HUES48 (cell line): ENCODE results near the gene ANO2.

Source experiments
- H3K27ac ChIP-seq: one replicate; pipeline ENCODE4 v1.7.0; 2013; ENCODE audit warnings: low read depth, low read length, inconsistent platforms
- H3K27me3 ChIP-seq: 2 replicates; pipeline ENCODE4 v1.6.1; 2013; ENCODE audit warnings: mild to moderate bottlenecking, low read length; ENCODE audit not compliant: control insufficient read depth, insufficient read depth
- H3K36me3 ChIP-seq: 2 replicates; pipeline ENCODE4 v1.6.1; 2013; ENCODE audit warnings: low read length; ENCODE audit not compliant: control insufficient read depth, insufficient read depth
- H3K4me1 ChIP-seq: 2 replicates; pipeline ENCODE4 v1.6.1; 2013; ENCODE audit warnings: mild to moderate bottlenecking, low read length; ENCODE audit not compliant: control insufficient read depth, insufficient read depth
- H3K4me3 ChIP-seq: 2 replicates; pipeline ENCODE4 v1.5.1; 2013; ENCODE audit warnings: mild to moderate bottlenecking, low read depth, low read length
- H3K9ac ChIP-seq: 2 replicates; pipeline ENCODE4 v1.6.1; 2013; ENCODE audit warnings: mild to moderate bottlenecking, low read depth, low read length, moderate library complexity
- H3K9me3 ChIP-seq: 2 replicates; pipeline ENCODE4 v1.6.1; 2013; ENCODE audit warnings: low read length; ENCODE audit not compliant: control insufficient read depth, insufficient read depth

Gene ANO2

DNA sequence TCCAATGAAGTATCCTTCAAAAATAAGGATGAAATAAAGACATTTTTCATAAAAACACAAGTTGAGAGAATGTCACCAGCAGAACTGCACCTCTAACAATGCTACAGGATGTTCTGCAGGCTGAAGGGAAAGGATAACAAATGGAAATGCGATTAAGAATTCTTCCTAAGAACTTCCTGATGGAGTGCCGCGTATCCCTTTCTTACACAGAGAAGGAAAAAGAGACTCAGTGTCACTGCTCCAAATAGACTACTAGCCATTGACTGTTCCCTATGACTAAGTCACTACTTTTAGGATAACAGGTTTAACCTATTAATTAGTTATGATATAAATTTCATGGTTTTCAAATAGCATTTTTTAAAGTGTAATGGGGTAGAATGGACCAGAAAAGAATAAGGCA is 3.2 kb downstream of the ANO2 start:
- H3K27ac ChIP-seq = no peak overlapping the region
- no peaks in the 10 kb centered on the region for H3K36me3 ChIP-seq
- H3K9me3 ChIP-seq = no peaks in the 10 kb centered on the region
- H3K4me1 ChIP-seq = peaks cover 16% of the 10 kb centered on the region
- no peak overlapping the region for H3K9ac ChIP-seq
- H3K4me3 ChIP-seq = no peak overlapping the region
- H3K27me3 ChIP-seq = peaks cover 19% of the 10 kb centered on the region

DNA sequence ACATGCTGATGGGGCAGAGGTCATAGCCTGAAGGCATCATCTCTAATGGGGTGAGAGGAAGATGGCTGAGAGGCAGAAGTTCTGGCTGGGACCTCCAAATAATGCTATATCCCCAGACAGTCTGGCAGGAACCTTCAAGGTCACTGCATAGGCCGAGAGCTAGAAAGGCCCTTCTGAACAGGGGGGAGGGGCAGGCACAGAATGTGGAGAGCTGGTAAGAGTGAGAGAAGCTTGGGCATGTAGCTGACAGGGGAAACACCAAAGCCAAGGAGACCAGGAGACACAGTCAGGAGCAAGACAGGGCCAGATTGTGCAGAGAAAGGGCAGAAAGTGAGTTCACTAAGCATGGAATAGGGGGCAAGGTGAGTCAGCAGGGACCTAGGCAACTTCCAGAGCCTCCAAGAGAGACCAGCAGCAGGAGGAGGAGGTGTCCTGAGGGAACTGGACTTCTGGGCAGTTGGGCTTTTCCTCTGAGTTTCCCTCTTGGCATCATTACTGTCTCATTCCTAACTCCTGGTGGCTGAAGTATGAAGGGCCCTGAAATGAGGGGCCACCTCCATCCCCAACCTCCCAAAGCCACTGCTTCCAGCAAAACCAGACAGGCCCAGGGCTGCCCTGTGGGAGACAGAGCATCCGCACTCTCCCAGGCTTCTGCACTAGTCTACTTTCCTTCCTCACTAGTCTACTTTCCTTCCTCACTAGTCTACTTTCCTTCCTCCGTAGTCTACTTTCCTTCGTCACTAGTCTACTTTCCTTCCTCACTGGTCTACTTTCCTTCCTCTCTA is 17.1 kb downstream of the ANO2 start:
- H3K27ac ChIP-seq = no peak overlapping the region
- H3K9ac ChIP-seq = no peak overlapping the region
- no peaks in the 10 kb centered on the region for H3K4me1 ChIP-seq
- no peaks in the 10 kb centered on the region for H3K36me3 ChIP-seq
- H3K27me3 ChIP-seq = no peaks in the 10 kb centered on the region
- H3K9me3 ChIP-seq = no peaks in the 10 kb centered on the region
- H3K4me3 ChIP-seq = no peak overlapping the region

DNA sequence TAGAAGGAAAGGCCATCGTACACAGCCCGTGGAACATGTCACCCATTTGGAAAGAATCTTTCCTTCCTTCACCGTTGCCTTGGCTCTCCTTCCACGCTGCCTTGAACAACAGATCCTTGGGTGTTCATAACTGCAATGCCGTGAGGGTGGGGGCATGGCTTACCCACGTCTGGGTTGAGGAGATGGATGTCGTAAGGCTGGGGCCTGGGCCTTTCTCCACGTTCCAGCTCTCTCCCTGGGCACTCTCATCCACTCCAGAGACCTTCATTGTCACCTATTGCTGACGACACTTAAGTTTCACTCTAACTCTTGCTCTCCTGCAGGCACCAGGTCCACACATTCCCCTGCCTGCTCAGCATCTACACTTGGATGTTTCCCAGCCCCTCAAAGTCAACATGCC is 19.4 kb downstream of the ANO2 start:
- Histone ChIP-seq H3K9me3 (no peaks in the 10 kb centered on the region), H3K27me3 (no peaks in the 10 kb centered on the region), H3K27ac (no peak overlapping the region)

DNA sequence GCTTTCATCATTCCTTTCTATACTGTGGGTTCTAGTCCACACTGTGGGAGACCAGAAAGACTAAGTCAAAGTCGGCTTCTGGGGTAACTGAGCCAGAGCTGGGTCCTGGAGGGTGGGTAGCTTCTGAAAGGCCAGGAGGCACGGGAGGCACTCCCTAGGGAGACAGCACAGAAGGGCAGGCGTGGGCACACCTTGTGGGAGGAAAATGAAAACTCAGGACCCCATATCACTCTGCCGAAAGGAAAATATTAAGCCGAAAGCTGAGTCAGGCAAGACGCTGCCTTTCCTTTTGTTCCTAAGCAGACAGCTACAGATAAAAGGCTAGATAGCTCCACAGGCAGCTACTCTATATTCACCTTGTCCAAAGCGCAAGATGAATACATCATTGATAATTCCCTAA is 20.7 kb downstream of the ANO2 start:
- Histone ChIP-seq H3K36me3 (no peaks in the 10 kb centered on the region), H3K27ac (no peak overlapping the region), H3K9ac (no peak overlapping the region), H3K9me3 (no peaks in the 10 kb centered on the region), H3K4me3 (no peak overlapping the region), H3K27me3 (no peaks in the 10 kb centered on the region), H3K4me1 (no peaks in the 10 kb centered on the region)

More for the DNA sequence above, 19.4 kb downstream of the ANO2 start:
- H3K4me1 ChIP-seq = no peaks in the 10 kb centered on the region
- no peak overlapping the region for H3K9ac ChIP-seq
- no peak overlapping the region for H3K4me3 ChIP-seq
- no peaks in the 10 kb centered on the region for H3K36me3 ChIP-seq

DNA sequence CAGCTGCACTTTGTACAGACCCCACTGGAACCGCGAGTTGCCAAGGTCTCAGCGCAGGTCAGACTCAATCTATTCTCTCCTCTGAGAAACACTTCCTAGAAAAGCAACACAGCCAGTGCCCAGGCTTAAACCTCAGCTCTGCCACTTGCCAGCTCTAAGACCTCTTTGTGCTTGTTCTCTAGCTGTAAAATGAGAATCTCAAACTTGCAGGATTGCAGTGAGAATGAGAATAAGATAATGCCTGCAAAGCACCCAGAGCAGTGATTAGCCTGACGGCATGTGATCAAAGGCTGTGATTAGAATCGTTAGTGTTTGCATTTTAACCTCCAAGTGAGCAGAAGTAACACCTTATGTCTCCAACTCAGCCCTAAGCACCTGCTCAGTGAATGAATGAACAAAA is 21.3 kb downstream of the ANO2 start:
- no peak overlapping the region for H3K9ac ChIP-seq
- no peak overlapping the region for H3K4me3 ChIP-seq
- no peak overlapping the region for H3K27ac ChIP-seq

DNA sequence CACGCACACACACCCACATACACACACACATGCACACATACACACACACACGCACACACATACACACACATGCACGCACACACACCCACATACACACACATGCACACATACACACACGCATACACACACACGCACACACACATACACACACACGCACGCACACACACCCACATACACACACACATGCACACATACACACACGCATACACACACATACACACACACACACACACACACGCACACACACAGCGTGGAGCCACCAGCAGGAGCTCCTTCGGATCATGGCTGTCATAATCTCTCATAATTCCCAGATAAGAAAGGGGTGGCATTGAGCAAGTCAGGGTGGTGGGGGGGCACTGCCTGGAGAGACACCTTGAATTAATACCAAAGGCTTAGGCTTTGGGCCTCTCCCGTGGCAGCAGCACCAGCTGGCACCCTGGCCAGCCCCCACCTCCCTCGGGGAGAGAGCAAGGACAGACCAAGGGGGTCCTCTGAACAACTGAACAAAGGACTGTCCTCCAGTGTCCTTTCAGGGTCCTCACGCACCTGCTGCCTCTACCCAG is 21.9 kb downstream of the ANO2 start:
- H3K4me3 ChIP-seq = no peak overlapping the region
- no peaks in the 10 kb centered on the region for H3K9me3 ChIP-seq
- H3K27ac ChIP-seq = no peak overlapping the region
- H3K36me3 ChIP-seq = no peaks in the 10 kb centered on the region
- no peak overlapping the region for H3K9ac ChIP-seq
- no peaks in the 10 kb centered on the region for H3K4me1 ChIP-seq
- no peaks in the 10 kb centered on the region for H3K27me3 ChIP-seq

More for the DNA sequence above, 21.3 kb downstream of the ANO2 start:
- Histone ChIP-seq H3K4me1 (no peaks in the 10 kb centered on the region), H3K9me3 (no peaks in the 10 kb centered on the region), H3K36me3 (no peaks in the 10 kb centered on the region), H3K27me3 (no peaks in the 10 kb centered on the region)

DNA sequence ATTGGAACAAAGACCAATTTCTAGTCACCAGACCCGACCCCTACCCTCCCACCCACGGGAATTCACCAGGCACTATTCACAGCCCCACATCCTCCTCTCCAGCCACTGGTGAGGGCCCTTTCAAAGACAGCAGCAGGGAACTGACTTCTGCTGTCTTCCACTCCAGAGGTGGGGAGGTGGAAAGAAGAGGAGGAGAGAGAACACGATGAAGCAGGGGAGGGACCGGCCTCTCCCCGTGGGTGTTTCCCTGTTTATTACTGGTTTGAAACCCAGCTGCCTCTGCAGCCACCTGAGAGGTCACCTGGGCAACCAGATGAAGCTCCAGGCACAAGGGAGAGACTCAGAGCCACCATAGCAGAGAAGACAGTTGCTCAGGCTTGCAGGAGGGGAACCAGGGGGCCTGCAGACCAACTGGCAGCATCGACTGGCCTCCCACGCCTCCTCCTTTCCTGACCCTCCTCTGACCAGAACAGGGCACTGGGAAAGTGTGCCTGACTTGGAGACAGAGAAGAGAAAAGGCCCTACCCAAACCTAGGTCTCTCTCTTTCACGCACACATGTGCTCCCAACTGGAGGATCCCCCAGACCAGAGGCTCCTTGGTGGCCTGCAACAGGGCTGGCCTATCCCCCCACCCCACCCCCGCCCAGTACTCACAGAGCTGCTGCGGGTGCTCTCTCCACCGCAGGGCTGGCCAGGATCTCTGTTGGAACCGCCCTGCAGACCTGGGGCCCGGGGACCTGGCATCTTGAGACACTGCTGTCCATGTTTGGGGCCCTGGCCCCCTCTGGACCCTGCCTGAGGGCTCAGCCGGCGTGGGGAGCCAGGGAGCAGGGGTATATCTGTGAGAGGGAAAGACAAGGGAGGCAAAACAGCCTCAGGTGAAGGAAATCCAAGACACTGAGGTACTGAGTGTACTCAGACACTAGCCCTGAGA is 22.8 kb downstream of the ANO2 start:
- Histone ChIP-seq H3K27me3 (no peaks in the 10 kb centered on the region), H3K27ac (no peak overlapping the region)

DNA sequence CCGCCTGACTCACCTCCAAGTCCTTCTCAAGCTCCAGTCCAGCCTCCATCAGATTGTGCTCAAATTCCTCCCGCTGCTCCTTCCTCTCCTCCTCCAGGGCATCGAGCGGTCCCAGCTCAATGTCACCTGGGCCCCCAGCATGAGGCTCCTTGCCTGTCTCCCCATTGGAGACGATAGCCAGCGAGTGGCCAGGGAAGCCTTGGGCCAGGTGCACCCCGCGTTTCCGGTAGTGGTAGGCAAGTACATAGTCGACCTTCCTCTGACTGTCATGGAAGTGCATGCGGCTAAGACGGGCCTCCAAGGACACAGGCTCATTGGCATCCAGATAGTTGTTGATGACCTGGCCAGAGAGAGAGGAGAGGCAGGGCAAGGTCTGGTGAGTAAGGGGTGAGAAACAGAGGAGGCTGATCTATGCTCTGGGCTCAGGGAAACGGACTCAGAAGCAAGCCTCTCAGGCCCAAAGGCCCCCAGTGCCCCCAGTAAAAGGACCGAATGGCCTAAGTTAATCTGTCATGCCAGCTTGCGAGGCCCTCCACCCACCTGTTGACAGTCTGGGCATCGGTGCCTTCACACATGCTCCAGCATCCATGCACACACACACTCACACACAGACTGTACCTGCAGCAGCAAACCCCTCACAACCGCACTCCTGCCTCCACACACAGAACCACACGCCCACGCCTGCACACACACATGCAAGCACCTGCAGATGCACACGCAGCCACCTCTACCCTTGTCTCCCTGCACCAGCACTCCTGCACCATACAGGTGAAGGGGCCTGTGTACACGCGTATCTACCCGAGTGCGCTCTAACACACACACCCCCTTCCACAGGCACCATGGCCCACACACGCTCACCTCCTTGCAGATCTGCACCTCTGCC is 23.8 kb downstream of the ANO2 start:
- H3K27ac ChIP-seq = no peak overlapping the region
- H3K36me3 ChIP-seq = no peaks in the 10 kb centered on the region
- H3K9ac ChIP-seq = no peak overlapping the region
- H3K4me1 ChIP-seq = no peaks in the 10 kb centered on the region
- H3K9me3 ChIP-seq = no peaks in the 10 kb centered on the region
- H3K27me3 ChIP-seq = no peaks in the 10 kb centered on the region
- no peak overlapping the region for H3K4me3 ChIP-seq

More for the DNA sequence above, 22.8 kb downstream of the ANO2 start:
- Histone ChIP-seq H3K9ac (no peak overlapping the region), H3K9me3 (no peaks in the 10 kb centered on the region), H3K4me3 (no peak overlapping the region), H3K36me3 (no peaks in the 10 kb centered on the region), H3K4me1 (no peaks in the 10 kb centered on the region)

DNA sequence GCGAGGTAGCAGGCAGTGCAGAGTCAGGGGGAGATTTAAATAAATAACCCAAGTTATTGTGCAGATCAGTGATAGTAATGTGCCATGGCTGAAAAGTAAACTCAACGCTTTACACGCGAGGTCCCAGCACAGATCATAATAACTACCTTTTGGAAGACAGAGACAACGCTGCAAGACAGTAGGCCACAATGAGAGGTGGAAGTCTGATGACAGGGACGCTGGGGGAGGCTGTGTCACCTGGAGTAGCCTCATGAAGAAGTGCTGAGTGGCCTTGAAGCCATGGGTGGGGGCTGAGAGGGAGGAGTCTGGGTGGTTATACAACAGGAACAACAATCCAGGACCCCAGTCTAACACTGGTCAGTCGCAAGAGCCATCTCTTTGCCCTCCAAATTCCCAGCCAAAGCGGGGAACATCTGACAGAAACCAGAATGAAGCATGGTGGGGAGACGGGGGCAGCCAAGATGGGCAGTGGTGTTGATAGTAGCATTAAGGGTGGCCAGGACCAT is 28.2 kb downstream of the ANO2 start:
- Histone ChIP-seq H3K4me1 (no peaks in the 10 kb centered on the region), H3K27ac (no peak overlapping the region), H3K9me3 (no peaks in the 10 kb centered on the region), H3K27me3 (no peaks in the 10 kb centered on the region), H3K9ac (no peak overlapping the region), H3K4me3 (no peak overlapping the region), H3K36me3 (no peaks in the 10 kb centered on the region)

DNA sequence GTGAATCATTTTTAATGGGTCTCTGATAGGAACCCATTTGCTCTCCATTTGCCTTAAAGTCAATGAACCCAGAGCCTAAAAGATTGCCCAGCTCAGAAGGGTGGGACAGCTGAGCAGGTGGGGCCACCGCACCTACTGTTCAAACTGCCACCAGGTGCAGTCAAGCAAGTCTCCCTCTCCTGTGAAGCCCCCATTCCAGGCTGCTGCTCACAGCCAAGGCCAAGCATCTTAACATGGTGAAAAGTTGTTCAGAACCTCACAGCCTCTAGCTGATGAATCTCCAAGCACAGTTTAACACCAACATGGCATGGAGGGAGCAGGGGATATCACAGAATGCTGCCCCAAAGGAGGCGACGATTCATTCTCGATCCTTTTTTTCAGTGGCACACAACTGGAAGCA is 29.5 kb downstream of the ANO2 start:
- Histone ChIP-seq H3K27ac (no peak overlapping the region), H3K9me3 (no peaks in the 10 kb centered on the region), H3K9ac (no peak overlapping the region), H3K4me3 (no peak overlapping the region), H3K36me3 (no peaks in the 10 kb centered on the region), H3K4me1 (no peaks in the 10 kb centered on the region), H3K27me3 (no peaks in the 10 kb centered on the region)
